HG02642 (cell line): Measurements from ENCODE around the gene GRID2IP.
"Not testable (repeated sequence)": the region's sequence is repeated elsewhere in the genome, so short reads cannot be mapped to it uniquely, and the experiment has no call there.

Experiments
- ATAC-seq: cut with Tn5 transposase; IDR thresholded peaks from one replicate; pipeline ENCODE4 v1.9.1; 2021; ENCODE audit warnings: mild to moderate bottlenecking; ENCODE audit not compliant: unreplicated experiment, poor library complexity

Gene GRID2IP

DNA sequence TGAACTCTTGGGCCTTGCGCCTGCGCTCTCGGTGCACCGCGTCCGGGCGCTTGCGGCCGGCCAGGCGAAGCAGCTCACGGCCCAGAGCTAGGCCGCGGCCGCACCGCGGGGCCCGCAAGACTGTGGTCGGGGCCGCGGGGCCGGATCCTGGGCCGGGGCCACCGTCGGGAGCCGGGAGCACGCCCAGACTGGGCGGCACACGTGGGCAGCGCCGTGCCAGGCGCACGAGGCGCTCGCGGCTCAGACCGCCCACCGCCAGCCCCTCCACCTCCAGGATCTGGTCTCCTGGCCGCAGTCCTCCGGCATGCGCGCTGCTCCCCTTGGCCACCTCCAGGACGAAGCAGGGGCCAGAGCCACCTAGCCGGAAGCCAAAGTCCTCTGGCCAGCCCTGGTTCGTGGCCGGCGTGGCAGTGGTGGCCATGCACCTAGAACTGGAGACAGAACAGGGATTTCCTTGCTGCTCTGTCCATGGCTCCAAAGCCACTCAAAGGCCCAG lies at the start of gene GRID2IP:
GRID2IP (minus strand) TSS at position 446 of the 496 bp plus-strand sequence; CDS start at position 421, 25 bp downstream.
- ATAC-seq: no peak

DNA sequence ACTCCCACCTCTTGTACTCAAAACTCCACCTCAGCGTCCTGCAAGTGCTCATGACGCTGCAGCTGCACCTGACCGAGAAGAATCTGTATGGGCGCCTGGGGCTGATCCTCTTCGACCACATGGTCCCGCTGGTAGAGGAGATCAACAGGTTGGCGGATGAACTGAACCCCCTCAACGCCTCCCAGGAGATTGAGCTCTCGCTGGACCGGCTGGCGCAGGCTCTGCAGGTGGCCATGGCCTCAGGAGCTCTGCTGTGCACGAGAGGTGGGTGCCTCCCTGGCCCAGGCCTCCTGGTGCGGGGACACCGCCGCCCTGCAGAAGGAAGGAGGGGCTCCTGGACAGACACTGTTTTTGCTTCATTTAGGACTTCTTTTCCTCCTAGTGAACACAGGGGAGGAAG lies 48.8 kb upstream of the GRID2IP start:
- no peak for ATAC-seq

DNA sequence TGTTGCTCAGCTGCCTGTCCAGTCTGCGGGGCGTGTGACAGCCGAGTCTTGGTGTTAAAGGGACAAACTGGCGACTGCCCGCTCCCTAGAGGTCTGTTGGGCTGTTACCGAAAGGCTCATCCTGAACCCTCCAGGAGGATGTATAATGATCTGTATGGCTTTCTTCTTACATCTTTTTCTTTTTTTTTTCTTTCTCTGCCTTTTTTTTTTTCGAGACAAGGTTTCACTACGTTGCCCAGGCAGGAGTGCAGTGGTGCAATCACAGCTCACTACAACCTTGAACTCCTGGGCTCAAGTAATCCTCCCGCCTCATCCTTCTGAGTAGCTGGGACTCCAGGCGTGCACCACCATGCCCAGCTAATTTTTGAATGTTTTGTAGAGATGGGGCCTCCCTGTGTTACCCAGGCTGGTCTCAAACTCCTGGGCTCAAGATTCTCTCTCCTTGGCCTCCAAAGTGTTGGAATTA lies 39.4 kb upstream of the GRID2IP start:
- peak; percentile 22 for ATAC-seq

DNA sequence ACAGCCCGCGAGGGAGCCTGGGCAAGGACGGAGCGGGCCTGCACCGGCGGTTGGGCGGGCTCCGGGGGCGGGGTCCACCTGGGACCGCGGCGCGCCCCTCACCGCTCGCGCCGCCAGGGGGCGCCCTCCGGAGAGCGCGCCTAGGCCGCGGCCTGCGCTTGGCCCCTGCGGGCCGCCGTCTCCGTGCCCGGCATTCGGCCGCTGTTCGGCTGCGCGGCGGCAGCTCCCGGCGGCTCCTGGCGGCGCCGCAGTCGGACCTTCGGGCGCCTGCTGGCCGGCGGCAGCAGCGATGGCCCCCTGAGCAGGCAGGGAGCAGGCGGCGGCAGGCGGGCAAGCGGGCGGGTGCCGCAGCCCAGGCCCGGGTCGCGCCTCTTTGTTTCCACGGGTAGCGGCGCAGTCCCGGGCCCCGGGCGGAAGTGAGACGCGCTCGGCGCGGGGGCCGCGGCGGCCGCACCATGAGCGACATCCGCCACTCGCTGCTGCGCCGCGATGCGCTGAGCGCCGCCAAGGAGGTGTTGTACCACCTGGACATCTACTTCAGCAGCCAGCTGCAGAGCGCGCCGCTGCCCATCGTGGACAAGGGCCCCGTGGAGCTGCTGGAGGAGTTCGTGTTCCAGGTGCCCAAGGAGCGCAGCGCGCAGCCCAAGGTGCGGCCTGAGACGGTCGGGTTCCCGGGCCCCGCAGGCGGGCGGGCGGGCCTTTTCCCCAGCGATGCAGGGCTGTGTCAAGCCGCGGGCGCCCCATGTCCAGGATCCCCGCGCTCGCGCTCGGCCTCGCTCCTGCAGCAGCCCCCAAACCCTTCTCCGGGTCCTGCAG lies 38.8 kb upstream of the GRID2IP start, which contains the start of gene INTS15:
INTS15 (plus strand) TSS at position 193 of the 816 bp plus-strand sequence; CDS start at position 456, 263 bp downstream.
- peak; percentile 88 for ATAC-seq

- ATAC-seq: no peak
Observed at GRCh38 chr7:6589151-6589828, 38.0 kb upstream of the GRID2IP start.

- ATAC-seq: no peak
Observed at GRCh38 chr7:6588566-6588965, 37.3 kb upstream of the GRID2IP start.

DNA sequence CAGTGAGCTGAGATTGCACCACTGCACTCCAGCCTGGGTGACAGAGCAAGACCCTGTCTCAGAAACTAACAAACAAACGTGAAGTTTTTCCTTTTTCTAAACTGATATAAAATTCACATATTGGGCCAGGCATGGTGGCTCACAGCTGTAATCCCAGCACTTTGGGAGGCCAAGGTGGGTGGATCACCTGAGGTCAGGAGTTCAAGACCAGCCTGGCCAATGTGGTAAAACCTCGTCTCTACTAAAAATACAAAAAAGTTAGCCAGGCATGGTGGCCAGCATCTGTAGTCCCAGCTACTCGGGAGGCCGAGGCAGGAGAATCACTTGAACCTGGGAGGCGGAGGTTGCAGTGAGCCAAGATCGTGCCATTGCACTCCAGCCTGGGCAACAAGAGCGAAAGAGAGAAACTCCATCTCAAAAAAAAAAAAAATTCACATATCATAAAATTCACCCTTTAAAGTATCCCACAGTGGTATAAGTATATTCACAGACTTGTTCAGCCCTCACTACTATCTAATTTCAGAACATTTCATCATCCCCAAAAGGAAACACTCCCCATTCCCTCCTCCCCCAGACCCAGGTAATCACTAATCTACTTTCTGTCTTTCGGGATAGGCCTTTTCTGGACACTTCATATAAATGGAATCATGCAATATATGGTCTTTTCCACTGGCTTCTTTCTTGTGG lies 34.6 kb upstream of the GRID2IP start:
- not testable (repeated sequence) for ATAC-seq

GRCh38 chr7:6579446-6579845 lies 28.2 kb upstream of the GRID2IP start:
- ATAC-seq: no peak

DNA sequence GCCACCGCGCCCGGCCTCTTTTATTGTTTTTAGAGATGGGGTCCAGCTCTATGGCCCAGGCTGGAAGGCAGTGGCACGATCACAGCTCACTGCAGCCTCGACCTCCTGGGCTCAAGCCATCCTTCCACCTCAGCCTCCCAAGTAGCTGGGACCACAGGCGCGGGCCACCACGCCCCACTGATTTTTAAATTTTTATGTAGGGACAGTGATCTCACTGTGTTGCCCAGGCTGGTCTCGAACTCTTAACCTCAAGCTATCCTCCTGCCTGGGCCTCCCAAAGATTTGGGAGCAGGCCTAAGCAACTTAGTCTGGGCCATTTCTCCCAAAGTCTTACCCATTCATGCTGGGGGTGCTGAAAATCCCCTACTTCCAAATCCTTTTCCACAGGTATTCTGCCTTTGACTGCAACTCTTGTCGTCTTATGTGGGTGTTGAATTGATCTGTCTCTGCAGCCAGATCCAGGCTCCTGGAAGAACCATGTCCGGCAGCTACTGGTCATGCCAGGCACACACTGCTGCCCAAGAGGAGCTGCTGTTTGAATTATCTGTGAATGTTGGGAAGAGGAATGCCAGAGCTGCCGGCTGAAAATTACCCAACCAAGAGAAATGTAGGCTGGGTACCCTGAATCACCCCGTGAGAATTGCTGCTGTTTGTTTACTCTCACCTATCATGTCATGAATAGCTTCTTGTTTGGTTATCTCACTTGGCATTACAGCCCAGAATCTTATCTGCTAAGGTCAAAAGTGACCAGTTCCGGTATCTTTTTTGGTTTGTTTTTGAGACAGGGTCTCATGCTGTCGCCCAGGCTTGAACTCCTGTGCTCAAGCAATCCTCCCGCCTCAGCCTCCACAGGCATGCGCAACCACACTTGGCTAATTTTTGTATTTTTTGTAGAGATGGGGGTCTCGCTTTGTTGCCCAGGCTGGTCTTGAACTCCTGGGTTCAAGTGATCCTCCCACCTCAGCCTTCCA lies 27.1 kb upstream of the GRID2IP start:
- ATAC-seq: no peak

GRCh38 chr7:6577369-6578113 lies 26.3 kb upstream of the GRID2IP start, which contains the start of gene ZDHHC4:
ZDHHC4 (plus strand) TSS chr7:6577454; CDS start chr7:6580562, 3,108 bp downstream.
- peak; percentile 97 for ATAC-seq

GRCh38 chr7:6576867-6577368 lies 25.7 kb upstream of the GRID2IP start:
- not testable (repeated sequence) for ATAC-seq

DNA sequence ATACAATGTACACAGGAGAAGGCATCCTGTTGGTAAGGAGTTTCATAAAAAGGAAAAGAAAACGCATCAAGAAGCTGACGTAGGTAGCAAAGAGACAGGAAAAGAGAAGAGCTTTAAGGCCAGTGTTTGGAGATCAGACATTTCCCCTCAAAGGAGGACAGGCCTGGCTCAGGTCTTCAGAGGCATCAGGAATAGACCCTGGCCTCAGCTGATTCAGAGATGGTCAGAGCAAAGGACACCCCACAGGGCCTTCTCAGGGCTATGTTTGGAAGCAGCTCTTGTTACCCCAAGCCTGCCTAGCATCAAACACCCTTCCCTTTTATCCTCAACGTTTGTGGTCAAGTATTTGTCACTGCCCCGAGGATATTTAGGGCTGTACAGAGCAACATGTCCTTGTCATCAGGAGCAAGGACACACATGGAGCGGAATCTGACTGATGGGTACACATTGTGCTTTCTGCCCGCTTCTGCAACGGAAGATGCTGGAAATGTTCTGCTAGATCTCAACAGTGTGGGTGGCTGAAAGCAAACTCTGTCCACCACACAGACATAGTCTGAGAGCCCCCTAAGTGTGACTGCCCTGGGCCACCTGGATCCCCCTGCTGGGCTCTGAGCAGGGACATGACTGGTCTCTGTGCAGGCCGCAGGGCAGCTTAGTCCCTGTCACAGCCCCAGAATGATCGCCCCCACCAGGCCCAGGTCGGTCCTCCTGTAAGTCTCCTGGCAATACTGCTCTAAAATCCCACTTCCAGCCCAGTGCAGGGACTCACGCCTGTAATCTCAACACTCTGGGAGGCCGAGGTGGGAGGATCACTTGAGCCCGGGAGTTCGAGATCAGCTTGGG lies 25.0 kb upstream of the GRID2IP start:
- ATAC-seq: no peak

- ATAC-seq: no peak
Observed at GRCh38 chr7:6575281-6576023, 24.2 kb upstream of the GRID2IP start.

- no peak for ATAC-seq
Observed at GRCh38 chr7:6571160-6571779, 20.0 kb upstream of the GRID2IP start.

- no peak for ATAC-seq
Observed at GRCh38 chr7:6567886-6568285, 16.6 kb upstream of the GRID2IP start.

GRCh38 chr7:6565655-6566054 lies 14.4 kb upstream of the GRID2IP start:
- ATAC-seq: no peak
